ENCODE data around the gene WDR64. TPM values are rescaled to one million over a fixed set of nuclear protein-coding genes. Genes with fewer than 3 reads are reported as not detected.

Gene WDR64
- total and polyA plus RNA-seq, 2 of the 13 experiments (the other 11 are each of a cell fraction or from before 2014, with no cell fraction given), result not detected

DNA sequence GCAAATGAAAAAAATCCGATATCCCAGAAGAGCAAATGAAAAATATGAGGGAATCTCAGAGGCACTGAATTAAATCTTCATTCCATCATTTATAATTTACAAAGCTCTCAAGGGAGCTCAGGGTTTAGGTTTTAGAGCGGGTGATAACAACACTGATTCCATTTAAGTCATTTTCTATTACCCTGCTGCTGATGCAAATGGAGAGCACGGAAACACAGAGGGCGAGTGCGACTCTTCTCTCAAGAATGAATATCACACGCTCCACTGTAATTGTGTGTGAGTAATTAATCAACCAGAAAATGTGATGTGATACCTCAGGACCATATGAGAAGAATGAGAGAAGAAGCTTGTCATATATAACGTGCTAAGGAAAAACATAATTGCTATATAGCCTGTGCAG, 34.7 kb upstream of the WDR64 start (continued):
- TF ChIP-seq ZNF407 (CRISPR knock-in tag; IDR thresholded peaks at IDR 0.05; ENCODE audit: not compliant biosample characterization), result no peak
- no peak for TF ChIP-seq BRCA1 (CRISPR knock-in tag; IDR thresholded peaks at IDR 0.05)
- no peak for TF ChIP-seq ZNF883 (CRISPR knock-in tag; IDR thresholded peaks at IDR 0.05; ENCODE audit: not compliant biosample characterization)
- no peak for TF ChIP-seq BORCS8-MEF2B (CRISPR knock-in tag; IDR thresholded peaks at IDR 0.05)

DNA sequence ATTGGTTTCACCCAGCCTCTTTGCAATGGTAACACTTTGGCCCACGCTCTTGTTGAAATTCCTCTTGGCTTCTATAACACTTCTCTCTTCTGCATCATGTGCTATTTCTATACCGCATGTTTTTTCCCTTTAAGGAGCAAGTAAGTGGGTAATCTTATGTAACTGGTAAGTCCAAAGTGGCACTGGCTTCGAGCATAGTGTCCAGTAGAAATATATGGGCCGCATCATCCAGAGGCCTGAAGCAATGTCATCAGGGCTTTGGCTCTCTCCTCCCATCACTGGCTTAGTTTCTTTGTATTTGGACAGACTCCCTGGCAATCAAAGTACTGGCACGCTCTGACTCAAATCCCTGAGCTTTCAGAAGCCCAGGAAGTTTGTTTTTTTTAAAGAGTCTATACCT, 29.4 kb upstream of the WDR64 start:
- intact Hi-C loops (cut with micrococcal nuclease; ENCODE audit: unreplicated experiment), result no loop called here
- Histone ChIP-seq H3K36me3 (replicated peaks in 1 of 2; ENCODE audit: control insufficient read depth in 1 of 2, insufficient read depth in 2 of 2, low read length in 2 of 2) (no peaks in the 10 kb centered on the region), H4K20me1 (ENCODE audit: insufficient read depth, low read length) (no peaks in the 10 kb centered on the region), H3K4me1 (ENCODE audit: insufficient read depth, low read length) (no peaks in the 10 kb centered on the region), H3K27me3 (ENCODE audit: control insufficient read depth in 1 of 2, insufficient read depth in 2 of 2, low read length in 2 of 2) (no peaks in the 10 kb centered on the region), H3K4me3 (replicated peaks in 1 of 3; ENCODE audit: insufficient read depth in 1 of 3, low read depth in 2 of 3, low read length in 3 of 3) (no peak overlapping the region), H3K9me3 (ENCODE audit: low read length) (no peaks in the 10 kb centered on the region), H3K9ac (ENCODE audit: insufficient read depth, low read depth, low read length) (no peak overlapping the region), H3K79me2 (ENCODE audit: insufficient read depth, low read length) (no peaks in the 10 kb centered on the region), H2AFZ (ENCODE audit: low read length) (no peak overlapping the region), H3K27ac (ENCODE audit: extremely low read length, insufficient read depth, low read length) (no peak overlapping the region), H3K4me2 (ENCODE audit: low read depth, low read length) (no peak overlapping the region)
- CTCF ChIA-PET (ENCODE audit: low intra/inter-chr PET ratio, low total read pairs), result no interaction called here
- no peak for FAIRE-seq
- TSS peak; percentile 12 for BruUV-seq (replicated peaks)
- WGBS (ENCODE audit: low lambda C conversion rate), result over 99% methylated on average over 5 of the region's 5 CpGs
- ATAC-seq, result no peak
- DNase-seq (ENCODE audit: low spot score), result no peak
- POLR2A ChIA-PET, result no interaction called here
- in situ Hi-C loops (cut with HindIII; ENCODE audit: extremely low pct_ligation_motif_present, low pct_unique_long_range_greater_than_20kb), result no loop called here
- TF ChIP-seq HOXD1 (CRISPR knock-in tag; IDR thresholded peaks at IDR 0.05) (no peak), POLR2G (IDR thresholded peaks at IDR 0.05; ENCODE audit: low read depth, low read length) (no peak), FOXM1 (CRISPR knock-in tag; IDR thresholded peaks at IDR 0.05) (no peak), ZNF441 (CRISPR knock-in tag; IDR thresholded peaks at IDR 0.05; ENCODE audit: borderline replicate concordance) (no peak), PHF8 (CRISPR knock-in tag; IDR thresholded peaks at IDR 0.05) (no peak), MAF1 (CRISPR knock-in tag; IDR thresholded peaks at IDR 0.05; ENCODE audit: borderline replicate concordance) (no peak), THAP11 (CRISPR knock-in tag; IDR thresholded peaks at IDR 0.05) (no peak)
- TF ChIP-seq, protein P1, sequence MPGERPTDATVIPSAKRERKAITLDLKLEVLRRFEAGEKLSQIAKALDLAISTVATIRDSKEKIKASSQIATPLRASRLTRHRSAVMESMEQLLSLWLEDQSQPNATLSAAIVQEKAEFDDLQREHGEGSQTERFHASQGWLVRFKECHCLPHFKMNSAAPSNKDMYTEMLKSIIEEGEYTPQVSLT (CRISPR knock-in tag; IDR thresholded peaks at IDR 0.05; ENCODE audit: borderline replicate concordance, low read depth), result no peak
- TF ChIP-seq, protein P2, sequence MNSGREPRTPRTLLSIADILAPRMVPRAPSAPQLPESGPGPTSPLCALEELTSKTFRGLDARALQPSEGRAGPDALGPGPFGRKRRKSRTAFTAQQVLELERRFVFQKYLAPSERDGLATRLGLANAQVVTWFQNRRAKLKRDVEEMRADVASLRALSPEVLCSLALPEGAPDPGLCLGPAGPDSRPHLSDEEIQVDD (CRISPR knock-in tag; IDR thresholded peaks at IDR 0.05; ENCODE audit: borderline replicate concordance), result no peak
